ENCODE data around the gene TMEM238.

TMEM238 gene

DNA sequence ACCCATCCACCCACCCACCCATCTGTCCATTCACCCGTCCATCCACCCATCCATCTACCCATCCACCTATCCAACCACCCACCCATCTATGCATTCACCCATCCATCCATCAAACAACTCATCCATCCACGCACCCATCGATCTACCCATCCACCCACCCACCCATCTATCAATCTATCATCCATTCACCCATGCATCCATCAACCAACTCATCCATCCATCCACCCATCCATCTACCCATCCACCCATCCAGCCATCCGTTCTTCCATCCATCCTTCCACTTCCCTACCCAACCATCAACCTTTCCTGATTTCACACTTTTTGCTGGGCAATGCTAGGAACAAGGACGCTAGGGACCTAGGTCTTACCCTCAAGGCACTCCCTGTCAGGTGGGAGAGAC is 2.1 kb downstream of the TMEM238 start:
- DNase-seq (ENCODE audit: low read depth in 1 of 2, low spot score in 1 of 2): no peak

DNA sequence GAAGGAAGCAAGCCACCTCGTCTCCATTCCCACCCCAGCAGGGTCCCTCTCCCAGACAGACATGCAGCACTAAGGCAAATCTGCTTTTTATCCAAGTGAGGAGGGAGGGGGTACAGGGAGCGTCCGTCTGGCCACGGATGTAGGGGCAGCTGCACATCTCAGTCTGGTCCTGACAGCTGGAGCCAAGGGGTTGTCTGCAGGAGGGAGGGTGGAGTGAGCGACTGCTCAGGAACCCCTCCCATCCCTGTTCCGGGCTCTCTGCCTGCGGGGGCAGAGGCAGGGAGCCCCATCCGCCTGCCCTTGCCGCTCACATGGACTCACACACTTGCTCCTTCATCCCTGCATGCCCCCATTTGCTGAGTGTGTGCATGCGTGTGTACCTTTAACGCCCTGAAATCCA is 4.9 kb downstream of the TMEM238 start:
- DNase-seq (ENCODE audit: low read depth in 1 of 2, low spot score in 1 of 2): no peak

DNA sequence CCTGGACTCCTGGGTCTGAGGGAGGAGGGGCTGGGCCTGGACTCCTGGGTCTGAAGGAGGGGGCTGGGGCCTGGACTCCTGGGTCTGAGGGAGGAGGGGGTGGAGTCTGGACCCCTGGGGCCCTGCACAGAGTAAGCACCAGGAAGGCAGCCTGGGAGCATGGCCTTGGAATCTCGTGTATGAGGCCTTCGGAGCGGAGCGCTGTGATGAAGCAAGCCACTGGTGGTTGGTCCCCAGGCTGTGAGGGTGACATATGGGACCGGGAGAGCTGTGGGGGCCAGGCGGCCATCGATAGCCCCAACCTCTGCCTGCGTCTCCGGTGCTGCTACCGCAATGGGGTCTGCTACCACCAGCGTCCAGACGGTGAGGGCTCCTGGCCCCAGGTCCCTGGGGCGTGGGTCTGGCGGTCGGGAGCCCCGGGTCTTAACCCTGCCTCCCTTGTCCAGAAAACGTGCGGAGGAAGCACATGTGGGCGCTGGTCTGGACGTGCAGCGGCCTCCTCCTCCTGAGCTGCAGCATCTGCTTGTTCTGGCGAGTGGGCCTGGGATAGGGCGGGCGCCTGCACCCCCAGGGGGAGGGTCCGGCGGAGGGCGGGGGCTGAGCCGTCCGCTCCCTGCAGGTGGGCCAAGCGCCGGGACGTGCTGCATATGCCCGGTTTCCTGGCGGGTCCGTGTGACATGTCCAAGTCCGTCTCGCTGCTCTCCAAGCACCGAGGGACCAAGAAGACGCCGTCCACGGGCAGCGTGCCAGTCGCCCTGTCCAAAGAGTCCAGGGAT is 6.5 kb downstream of the TMEM238 start:
- no peak for DNase-seq (ENCODE audit: low read depth in 1 of 2, low spot score in 1 of 2)

DNA sequence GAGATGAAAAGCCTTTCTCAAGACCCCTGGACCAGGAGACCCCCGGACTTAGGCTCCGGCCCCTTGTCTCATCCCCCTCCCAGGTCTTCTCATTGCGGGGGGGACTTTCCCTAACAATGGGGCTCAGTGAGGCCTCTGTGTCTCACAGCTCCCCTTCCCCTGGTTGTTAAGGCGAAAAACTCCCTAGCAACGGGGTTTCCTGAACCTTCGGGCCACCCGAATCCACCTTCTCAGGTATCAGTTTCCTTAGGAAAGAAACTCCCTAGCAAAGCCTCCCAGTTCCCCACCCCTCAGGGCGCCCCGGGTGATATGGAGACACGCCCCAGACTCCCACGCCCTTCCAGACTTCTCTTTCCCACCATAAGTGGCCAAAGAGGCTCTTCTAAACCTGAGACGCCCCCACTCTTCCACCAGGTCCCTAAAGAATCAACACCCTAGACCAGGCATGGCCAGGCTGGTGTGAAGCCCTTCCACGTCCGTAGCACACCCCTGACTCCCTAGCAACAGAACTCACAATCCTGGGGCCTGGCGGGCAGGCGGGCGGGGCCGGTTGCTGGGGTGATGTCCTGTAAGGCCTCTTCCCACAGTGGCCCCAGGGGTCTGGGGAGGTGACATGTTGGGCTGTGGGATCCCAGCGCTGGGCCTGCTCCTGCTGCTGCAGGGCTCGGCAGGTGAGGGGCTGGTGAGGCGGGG is 7.7 kb downstream of the TMEM238 start, which contains the start of gene TMEM190:
TSS of gene TMEM190 (plus strand) at position 586 of the 693 bp plus-strand sequence. CDS start at position 614, 28 bp downstream.
- DNase-seq (ENCODE audit: low read depth in 1 of 2, low spot score in 1 of 2): no peak

DNA sequence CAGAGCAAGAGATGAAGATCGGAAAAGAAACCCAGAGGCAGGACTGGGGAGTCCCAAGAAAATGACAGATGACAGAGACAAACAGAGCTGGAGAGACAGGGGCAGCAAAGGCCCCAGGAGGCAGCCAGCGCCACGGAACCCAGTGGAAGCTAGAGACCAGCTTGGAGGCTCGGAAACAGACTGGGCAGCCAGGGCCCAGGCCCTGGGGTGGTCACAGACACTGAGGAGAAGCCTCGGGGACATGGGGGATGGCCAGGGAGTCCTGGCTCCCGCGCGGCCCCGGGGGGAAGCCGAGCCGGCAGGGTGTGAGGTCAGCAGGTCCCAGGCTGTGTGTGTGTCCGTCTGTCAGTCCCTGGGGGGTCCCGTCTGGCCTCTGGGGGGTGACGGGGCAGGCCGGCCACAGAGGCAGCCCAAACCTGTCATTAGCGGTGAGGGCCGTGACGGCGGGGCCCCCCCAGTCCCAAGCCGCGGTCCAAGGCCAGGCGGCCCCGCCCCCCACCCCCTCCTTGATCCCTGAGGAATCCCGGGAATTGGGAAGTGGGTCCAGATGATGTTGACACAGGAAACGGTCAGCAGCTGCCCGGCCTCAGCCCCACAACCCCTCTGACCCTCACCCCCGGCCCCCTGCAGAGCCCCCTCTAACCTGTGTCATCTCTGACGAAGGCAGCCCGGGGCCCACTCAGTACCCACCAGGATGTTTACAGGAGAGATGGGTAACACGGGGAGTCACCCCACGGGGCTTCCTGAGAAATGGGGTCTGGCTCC is 9.9 kb downstream of the TMEM238 start:
- no peak for DNase-seq (ENCODE audit: low read depth in 1 of 2, low spot score in 1 of 2)

DNA sequence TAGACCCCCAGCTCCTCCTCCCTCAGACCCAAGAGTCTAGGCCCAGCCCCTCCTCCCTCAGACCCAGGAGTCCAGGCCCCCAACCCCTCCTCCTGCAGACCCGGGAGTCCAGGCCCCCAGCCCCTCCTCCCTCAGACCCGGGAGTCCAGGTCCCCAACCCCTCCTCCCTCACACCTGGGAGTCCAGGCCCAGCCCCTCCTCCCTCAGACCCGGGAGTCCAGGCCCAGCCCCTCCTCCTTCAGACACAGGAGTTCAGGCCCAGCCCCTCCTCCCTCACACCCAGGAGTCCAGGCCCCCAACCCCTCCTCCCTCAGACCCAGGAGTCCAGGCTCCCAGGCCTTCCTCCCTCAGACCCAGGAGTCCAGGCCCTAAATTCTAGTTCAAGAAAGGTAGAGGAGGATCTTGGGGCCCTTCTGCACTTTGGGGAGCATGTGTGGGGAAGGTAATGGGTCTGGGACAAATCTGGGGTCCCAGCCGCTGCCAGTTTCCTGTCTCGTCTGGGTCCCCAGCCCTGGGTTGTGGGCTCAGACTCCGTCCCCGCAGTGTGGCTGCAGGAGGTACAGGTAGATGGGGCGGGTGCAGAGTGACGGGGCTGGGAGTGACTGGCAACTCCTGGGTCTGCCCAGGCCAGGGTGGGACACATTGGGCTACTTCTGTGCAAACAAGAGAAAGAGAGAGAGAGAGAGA is 10.6 kb downstream of the TMEM238 start:
- no peak for DNase-seq (ENCODE audit: low read depth in 1 of 2, low spot score in 1 of 2)

DNA sequence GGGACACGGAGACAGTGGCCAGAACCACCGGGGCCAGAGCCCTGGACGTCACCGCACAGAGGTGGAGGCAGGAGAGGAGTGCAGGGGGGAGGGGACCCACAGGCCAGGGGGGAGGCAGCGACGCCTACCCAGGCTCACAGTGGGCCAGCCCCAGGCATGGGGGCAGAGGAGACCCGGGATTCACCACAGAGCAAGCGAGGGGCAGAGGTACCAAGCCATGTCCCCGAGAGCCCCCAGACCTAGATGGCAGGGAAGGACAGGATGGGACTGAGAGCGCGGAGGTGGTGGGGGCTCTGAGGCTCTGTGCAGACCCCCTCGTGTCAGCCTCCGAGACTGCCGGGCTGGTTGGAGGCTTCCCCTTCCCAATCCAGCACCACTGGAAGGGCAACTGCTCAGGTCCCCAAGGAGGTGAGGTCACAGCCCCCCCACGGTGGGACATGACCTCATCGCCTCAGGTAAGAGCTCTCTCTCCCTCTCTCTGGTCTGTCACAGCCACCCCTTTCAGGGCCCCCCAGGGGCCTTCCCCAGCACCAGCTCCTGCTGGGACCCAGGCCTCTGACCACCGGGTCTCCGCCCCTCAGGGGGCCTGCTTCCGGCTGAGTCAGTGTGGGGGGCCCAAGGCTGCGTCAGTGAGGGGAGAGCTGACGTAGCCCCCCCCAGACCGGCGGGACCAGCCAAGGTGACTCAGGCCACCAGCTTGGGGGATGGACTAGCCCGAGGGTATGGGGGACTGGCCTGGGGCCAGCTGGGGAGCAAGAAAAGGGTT is 11.6 kb downstream of the TMEM238 start:
- DNase-seq (ENCODE audit: low read depth in 1 of 2, low spot score in 1 of 2): no peak

DNA sequence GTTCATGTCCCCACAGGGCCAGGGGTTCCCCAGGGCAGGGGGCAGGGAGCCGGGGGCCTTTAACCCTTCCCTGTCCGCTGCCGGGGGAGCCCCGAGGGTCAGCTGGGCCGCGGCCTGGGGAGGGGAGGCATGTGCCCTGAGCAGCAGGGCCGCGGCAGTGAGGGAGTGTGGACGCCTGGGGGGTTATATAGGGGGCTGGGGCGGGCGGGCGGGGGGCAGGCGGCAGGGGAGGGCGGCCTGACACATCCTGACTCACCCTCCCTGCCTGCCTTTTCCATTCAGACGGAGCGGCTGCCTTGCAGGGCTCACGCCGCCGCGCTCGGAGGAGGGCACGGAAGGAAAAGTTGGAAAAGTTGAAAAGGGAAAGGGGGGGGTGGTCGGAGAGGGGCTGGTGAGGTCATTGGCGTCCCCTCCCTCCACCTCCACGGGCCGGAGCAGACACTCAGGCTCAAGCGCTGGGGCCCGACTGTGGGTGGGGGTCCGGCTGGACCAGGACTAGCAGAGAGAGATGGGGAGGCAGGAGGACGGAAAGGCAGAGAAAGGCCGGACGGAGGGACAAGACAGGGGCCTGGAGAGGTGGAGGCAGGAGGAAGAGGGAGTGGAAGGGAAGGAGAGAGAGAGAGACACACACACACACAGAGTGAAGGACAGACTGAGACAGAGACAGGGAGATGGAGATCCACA is 13.6 kb downstream of the TMEM238 start, which contains the start of gene IL11:
TSS of gene IL11 (minus strand) at position 159 of the 684 bp plus-strand sequence. CDS start at position 6, 153 bp downstream.
- DNase-seq (ENCODE audit: low read depth in 1 of 2, low spot score in 1 of 2): no peak

DNA sequence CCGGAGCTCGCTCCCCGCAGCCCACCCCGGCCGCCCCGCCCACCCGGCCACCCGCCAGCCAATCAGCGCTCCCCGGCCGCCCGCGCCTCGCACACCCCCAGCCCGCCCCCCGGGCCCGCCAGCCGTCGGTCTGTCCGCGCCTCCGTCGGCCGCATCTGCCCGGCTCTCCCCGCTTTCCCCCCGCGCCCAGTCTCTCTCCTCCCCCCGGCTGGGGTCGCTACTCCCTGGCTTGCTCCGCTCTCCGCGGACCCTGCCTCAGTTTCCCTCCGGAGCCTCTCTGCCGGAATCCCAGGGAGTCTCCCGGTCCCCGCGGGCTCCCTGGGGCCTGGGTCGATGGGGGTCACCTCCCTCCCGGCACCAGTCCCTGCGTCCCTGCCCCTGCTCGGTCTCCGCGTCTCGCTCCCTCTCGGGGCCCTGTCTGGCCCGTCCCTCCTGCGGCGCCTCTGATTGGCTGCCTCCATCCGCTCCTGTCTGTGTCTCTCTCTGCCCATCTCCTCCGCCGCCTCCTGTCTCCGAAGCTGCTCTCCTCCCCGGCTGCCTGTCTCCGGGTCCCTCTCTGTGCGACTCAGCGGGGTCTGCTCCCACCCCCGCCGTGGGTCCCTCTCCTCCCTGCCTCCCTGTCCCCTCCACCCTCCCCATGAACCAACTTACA is 14.3 kb downstream of the TMEM238 start:
- DNase-seq (ENCODE audit: low read depth in 1 of 2, low spot score in 1 of 2): no peak

DNA sequence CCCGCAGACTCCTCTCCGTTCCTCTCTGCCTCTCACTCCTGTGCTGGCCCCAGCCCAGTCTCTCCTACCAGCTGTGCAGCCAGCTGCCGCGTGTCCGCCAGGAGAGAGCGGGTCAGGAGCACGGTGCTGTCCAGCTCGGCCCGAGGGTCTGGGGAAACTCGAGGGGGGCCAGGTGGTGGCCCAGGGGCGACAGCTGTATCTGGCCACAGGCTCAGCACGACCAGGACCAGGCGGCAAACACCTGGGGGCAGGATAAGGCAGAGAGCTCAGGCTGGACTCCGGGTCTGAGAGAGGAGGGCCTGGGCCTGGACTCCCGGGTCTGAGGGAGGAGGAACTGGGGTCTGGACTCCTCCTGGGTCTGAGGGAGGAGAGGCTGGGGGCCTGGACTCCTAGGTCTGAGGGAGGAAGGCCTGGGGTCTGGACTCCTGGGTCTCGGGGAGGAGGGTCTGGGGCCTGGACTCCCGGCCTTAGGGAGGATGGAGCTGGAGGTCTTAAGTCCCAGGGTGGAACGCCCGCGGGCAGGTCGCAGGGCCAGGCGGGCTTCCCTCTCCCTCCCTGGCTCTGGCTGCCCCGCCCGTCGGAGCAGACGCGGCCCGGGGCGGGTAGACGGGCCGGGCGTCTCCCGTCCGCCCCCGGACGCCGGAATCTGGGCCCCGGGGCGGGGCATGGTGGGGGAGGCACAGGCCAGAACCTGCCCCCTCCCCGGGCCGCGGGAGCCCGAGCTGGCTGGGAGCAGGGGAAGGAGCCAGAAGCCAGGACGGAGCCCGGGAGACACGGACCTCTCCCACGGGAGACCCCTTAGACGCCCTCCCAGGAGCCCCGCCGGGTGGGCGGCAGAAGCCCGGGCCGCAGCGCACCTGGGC is 15.2 kb downstream of the TMEM238 start:
- no peak for DNase-seq (ENCODE audit: low read depth in 1 of 2, low spot score in 1 of 2)

DNA sequence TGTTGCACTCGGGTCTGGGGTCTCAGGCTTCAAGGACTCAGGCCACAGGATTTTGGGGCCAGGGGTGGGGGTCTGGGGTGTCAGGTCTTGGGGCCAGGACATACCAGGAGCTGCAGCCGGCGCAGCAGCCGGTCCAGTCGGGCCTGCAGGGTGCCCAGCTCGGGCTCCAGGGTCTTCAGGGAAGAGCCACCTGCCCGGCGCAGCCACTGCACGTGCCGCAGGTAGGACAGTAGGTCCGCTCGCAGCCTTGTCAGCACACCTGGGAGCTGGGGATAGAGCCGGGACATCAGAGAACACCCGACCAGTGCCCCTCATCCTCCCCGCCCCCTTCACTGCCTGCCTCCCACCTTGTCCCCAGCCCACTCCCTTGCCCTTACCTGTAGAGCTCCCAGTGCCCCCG is 16.0 kb downstream of the TMEM238 start:
- DNase-seq (ENCODE audit: low read depth in 1 of 2, low spot score in 1 of 2): no peak

DNA sequence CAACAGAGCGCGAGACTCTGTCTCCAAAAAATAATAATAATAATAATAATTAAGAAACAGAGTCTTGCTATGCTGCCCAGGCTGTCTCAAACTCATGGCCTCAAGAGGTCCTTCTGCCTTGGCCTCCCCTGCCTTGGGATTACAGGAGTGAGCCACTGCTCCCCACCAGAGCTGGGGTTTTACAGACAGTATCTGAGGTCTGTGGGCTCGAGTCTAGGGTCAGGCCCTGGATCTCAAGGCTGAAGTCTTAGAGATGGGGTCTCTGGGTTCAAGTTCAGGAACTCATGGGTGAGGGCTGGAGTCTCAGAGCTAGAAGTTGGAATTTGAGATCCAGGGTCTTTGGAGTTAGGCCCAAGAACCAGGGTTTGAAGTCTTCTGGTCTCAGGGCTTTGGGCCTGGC is 17.3 kb downstream of the TMEM238 start:
- no peak for DNase-seq (ENCODE audit: low read depth in 1 of 2, low spot score in 1 of 2)

DNA sequence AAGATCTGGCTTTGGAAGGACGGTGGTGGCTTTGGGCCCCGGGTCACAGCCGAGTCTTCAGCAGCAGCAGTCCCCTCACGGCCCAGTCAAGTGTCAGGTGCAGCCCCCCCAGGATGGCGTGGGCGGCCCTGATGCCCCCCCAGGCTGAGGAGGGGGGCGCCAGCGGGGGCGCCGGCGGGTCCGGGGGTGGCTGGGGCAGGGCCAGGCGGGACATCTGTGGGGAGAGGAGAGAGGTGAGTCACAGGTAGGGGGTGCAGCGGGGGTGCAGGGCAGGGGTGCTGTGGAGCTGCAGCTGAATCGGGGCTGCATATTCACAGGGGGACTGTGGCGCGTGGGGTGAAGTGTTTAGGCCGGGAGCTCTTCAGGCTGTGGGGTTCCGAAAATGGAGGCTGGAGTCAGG is 18.1 kb downstream of the TMEM238 start:
- DNase-seq (ENCODE audit: low read depth in 1 of 2, low spot score in 1 of 2): no peak

DNA sequence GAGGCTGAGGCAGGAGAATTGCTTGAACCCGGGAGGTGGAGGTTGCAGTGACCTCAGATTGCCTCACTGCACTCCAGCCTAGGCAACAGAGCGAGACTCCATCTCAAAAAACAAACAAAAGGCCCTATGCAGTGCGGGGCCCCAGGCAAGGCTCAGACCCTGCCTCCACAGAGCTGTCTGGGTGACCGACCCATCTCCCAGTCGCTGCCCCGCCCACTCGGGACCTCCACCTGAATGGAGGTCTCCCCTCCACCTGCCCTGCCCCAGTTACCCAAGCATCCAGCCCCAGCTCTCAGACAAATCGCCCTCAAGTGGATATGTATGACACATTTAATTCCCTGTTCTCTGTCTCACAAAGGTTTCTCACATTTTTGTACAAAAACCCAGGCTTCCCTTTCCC is 18.8 kb downstream of the TMEM238 start:
- DNase-seq (ENCODE audit: low read depth in 1 of 2, low spot score in 1 of 2): no peak

DNA sequence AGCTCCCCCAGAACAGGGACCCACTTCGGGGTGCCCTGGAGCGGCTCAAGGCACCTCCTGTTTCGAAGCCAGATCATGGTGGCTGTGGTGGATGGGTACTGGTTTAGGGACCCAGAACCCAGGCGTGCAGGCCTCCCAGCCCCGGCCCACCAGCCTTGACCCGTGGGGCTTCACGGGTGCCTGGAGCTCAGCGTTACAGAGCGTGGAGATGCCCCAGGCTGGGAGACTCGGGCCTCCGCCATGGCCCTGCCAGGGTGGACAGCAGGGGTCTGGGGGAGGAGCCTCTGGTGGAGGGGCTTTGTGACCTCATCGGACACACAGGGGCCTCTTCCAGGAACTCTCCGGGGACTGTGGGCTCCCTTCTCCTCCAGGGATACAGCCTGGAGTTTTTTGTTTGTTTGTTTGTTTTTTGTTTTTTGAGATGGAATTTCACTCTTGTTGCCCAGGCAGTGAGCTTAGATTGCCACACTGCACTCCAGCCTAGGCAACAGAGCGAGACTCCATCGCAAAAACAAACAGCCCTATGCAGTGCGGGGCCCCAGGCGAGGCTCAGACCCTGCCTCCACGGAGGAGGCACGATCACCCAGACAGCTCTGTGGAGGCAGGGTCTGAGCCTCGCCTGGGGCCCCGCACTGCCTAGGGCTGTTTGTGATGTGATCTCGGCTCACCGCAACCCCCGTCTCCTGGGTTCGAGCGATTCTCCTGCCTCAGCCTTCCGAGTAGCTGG is 20.9 kb downstream of the TMEM238 start, which contains the start of gene GARIN5B:
TSS of gene GARIN5B (minus strand) at position 271 of the 727 bp plus-strand sequence. CDS start at position 77, 194 bp downstream.
- no peak for DNase-seq (ENCODE audit: low read depth in 1 of 2, low spot score in 1 of 2)

DNA sequence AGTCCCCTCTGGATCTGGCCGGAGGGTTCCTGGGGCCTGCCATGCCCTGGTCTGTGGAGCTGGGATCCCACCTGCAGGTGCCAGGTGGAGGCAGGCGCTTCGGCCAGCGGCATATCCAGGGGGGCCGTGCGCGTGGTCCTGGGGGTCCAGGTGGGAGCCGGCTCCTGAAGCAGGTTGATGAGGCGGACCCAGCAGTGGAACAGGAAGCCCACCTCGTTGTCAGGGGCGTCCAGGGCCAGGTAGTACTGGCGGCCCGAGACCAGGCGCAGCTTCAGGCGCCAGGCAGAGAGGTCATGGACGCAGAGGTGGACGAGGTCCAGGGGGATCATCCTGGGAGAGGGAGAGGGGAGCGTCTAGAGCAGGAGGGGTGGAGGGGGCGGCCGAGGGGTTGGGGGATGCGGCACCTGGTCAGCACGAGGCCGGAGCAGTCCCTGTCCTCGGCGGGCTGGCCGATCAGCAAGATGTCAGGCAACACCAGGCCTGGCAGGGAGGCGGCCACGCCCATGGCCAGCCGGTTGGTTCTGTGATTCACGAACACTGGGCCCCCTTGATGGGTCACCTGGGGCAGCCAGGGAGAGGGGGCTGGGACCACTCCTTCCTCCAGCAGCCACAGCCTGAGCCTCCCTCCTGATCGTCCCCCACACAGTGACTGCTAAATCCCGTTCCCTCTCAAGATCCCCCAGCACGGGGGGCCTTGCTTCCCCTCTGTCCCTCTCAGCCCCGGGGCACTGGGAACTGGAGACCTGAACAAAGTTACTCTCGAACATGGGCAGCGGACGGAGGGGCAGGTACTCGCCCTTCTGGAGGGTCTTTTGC is 21.7 kb downstream of the TMEM238 start:
- DNase-seq (ENCODE audit: low read depth in 1 of 2, low spot score in 1 of 2): no peak

DNA sequence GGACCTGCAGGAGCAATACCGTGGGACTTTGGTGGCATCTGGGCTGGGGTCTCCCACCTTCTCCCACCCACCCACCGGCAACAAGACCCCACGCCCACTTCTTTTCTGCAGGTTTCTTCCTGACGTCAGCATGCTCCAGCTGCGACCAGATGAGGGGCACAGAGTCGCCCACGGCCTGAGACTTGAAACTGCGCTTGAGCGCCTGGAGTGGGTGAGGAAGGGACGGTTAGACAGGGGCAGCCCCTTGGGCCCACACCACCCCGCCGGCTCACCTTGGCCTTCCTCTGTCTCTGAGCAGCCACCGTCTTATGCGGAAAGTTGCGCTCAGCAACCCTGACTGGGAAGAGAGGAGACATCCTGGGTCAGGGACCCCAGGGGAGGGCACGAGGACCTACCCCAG is 23.2 kb downstream of the TMEM238 start:
- DNase-seq (ENCODE audit: low read depth in 1 of 2, low spot score in 1 of 2): no peak

Measured in stimulated activated CD4-positive, alpha-beta T cell treated with anti-CD3 and anti-CD28 coated beads, Interleukin-15, amount 100 ng/mL, for 1 hour (primary cell).